HEK293 (cell line): Measurements from ENCODE around the gene C3orf49.

Experiments
- CTCF ChIP-seq: fragments of 450-650 bp; formaldehyde crosslinking; IDR thresholded peaks from 2 replicates; pipeline ENCODE4 v1.5.1; 2016; ENCODE audit warnings: missing biosample characterization, missing genetic modification characterization
- KLF1 ChIP-seq: fragments of 450-650 bp; formaldehyde crosslinking; IDR thresholded peaks from 2 replicates; pipeline ENCODE4 v1.5.1; 2016; ENCODE audit warnings: missing biosample characterization, missing genetic modification characterization
- PATZ1 ChIP-seq: fragments of 450-650 bp; formaldehyde crosslinking; IDR thresholded peaks from 2 replicates; pipeline ENCODE4 v1.5.1; 2016; ENCODE audit warnings: missing biosample characterization, missing genetic modification characterization
- YY1 ChIP-seq: fragments of 450-650 bp; formaldehyde crosslinking; IDR thresholded peaks from 2 replicates; pipeline ENCODE4 v1.5.1; 2018; ENCODE audit warnings: missing biosample characterization, missing genetic modification characterization
- ZNF274 ChIP-seq, 2 experiments: fragments of 200-500 bp in 1 of 2; fragments of 450-650 bp in 1 of 2; sonication (Bioruptor generic) in 1 of 2; formaldehyde crosslinking in 1 of 2; IDR thresholded peaks; 2 replicates each; pipeline versions ENCODE4 v1.5.1 to v1.6.1; 2014 to 2016; ENCODE audit warnings: borderline replicate concordance in 1 of 2, inconsistent platforms in 1 of 2, low read length in 1 of 2, missing biosample characterization in 1 of 2, missing genetic modification characterization in 1 of 2
- ZNF530 ChIP-seq: fragments of 450-650 bp; formaldehyde crosslinking; IDR thresholded peaks from 2 replicates; pipeline ENCODE4 v1.5.1; 2016; ENCODE audit warnings: low read depth, missing biosample characterization, missing genetic modification characterization
- ZNF600 ChIP-seq: fragments of 450-650 bp; formaldehyde crosslinking; IDR thresholded peaks from 2 replicates; pipeline ENCODE4 v1.5.1; 2016; ENCODE audit warnings: missing biosample characterization, missing genetic modification characterization

- TF ChIP-seq KLF1 (no peak), CTCF (no peak), YY1 (tag by site-specific recombination) (no peak), ZNF530 (tag by site-specific recombination) (no peak), ZNF600 (tag by site-specific recombination) (no peak), PATZ1 (tag by site-specific recombination) (no peak), ZNF274 (IDR thresholded peaks at IDR 0.05; ENCODE audit: low read length) (no peak), ZNF274 (tag by site-specific recombination; IDR thresholded peaks at IDR 0.05; ENCODE audit: borderline replicate concordance) (no peak)
Measured at GRCh38 chr3:63774781-63775180, 44.3 kb upstream of the C3orf49 start.
